RWPE1 (cell line): Measurements from ENCODE around the gene ST8SIA4.

Source experiments
- CTCF ChIA-PET: fragments of 350-600 bp; sonication (Branson Sonifier 250); formaldehyde crosslinking; extraction: SDS; loops from one replicate; lab custom pipeline; 2021; lab: Yijun Ruan, JAX
- POLR2A ChIA-PET: fragments of 400-600 bp; formaldehyde crosslinking; extraction: SDS; loops from one replicate; lab custom pipeline; 2020; ENCODE audit warnings: antibody characterized with exemption; ENCODE audit not compliant: low non-redundant PET; lab: Yijun Ruan, JAX
- DNase-seq: peaks from one replicate; pipeline ENCODE4 v3.0.0; 2012; ENCODE audit warnings: low spot score
- H3K27ac ChIP-seq: fragments of 450-650 bp; 2 replicates; pipeline ENCODE4 v1.5.1; 2017
- TF ChIP-seq, protein P1 (sequence below): fragments of 450-650 bp; conservative IDR thresholded peaks from 2 replicates; pipeline ENCODE4 v1.5.1; 2017; ENCODE audit warnings: low read depth, mild to moderate bottlenecking

ST8SIA4 gene

GRCh38 chr5:100902440-100903038 is 543 bp downstream of the ST8SIA4 start:
- POLR2A ChIA-PET, result no interaction called here
- DNase-seq, result no peak
- TF ChIP-seq, protein P1, sequence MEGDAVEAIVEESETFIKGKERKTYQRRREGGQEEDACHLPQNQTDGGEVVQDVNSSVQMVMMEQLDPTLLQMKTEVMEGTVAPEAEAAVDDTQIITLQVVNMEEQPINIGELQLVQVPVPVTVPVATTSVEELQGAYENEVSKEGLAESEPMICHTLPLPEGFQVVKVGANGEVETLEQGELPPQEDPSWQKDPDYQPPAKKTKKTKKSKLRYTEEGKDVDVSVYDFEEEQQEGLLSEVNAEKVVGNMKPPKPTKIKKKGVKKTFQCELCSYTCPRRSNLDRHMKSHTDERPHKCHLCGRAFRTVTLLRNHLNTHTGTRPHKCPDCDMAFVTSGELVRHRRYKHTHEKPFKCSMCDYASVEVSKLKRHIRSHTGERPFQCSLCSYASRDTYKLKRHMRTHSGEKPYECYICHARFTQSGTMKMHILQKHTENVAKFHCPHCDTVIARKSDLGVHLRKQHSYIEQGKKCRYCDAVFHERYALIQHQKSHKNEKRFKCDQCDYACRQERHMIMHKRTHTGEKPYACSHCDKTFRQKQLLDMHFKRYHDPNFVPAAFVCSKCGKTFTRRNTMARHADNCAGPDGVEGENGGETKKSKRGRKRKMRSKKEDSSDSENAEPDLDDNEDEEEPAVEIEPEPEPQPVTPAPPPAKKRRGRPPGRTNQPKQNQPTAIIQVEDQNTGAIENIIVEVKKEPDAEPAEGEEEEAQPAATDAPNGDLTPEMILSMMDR, result no peak
- H3K27ac ChIP-seq, result no peak overlapping the region
- CTCF ChIA-PET, result interaction anchor here (0.8 kb wide), 1 partner anchor 424 kb away, joined by 3 read pairs; no protein-coding TSS in a partner anchor

GRCh38 chr5:100901821-100902341 is 1.2 kb downstream of the ST8SIA4 start:
- ChIA-PET CTCF (interaction anchor here (0.8 kb wide), 1 partner anchor 423 kb away, joined by 3 read pairs; no protein-coding TSS in a partner anchor), POLR2A (no interaction called here)
- TF ChIP-seq, protein P1, result no peak
- DNase-seq, result no peak
- no peak overlapping the region for H3K27ac ChIP-seq

GRCh38 chr5:100900796-100901781 is 2.0 kb downstream of the ST8SIA4 start:
- TF ChIP-seq, protein P1, result no peak
- ChIA-PET CTCF (interaction anchor here (0.8 kb wide), 1 partner anchor 312 kb away, joined by 3 read pairs; no protein-coding TSS in a partner anchor), POLR2A (no interaction called here)
- DNase-seq, result peak; percentile 47
- no peak overlapping the region for H3K27ac ChIP-seq

GRCh38 chr5:100900142-100900795 is 2.8 kb downstream of the ST8SIA4 start:
- TF ChIP-seq, protein P1, result no peak; the same call in 1 of the 2 replicates
- H3K27ac ChIP-seq, result no peak overlapping the region
- ChIA-PET POLR2A (no interaction called here), CTCF (interaction anchor here (0.8 kb wide), 1 partner anchor 311 kb away, joined by 3 read pairs; no protein-coding TSS in a partner anchor)
- no peak for DNase-seq

GRCh38 chr5:100899675-100900074 is 3.4 kb downstream of the ST8SIA4 start:
- ChIA-PET POLR2A (no interaction called here), CTCF (no interaction called here)
- H3K27ac ChIP-seq, result no peak overlapping the region
- no peak for DNase-seq
- TF ChIP-seq, protein P1, result no peak
